Renal cortical epithelial cell (primary cell): Measurements from ENCODE around the gene LONRF2. TPM values are rescaled to one million over a fixed set of nuclear protein-coding genes. Genes with fewer than 3 reads are reported as not detected.
A peak's percentile ranks its signal among the peaks of the same experiment; 100 is the strongest.
"Not testable (repeated sequence)": the region's sequence is repeated elsewhere in the genome, so short reads cannot be mapped to it uniquely, and the experiment has no call there.

Source experiments
- DNase-seq: peaks from one replicate; pipeline ENCODE4 v3.0.0-alpha.2; 2011; ENCODE audit warnings: low read depth
- total RNA-seq: library from RNA; depleted of rRNA; stranded (reverse); fragments of >200 nt; gene quantifications from 2 replicates; pipeline ENCODE4 v1.2.3, GENCODE V29; 2014

Gene LONRF2
- total RNA-seq, result 0.17 and 0.35 TPM in 2 replicates

GRCh38 chr2:100321866-100322820 lies at the start of gene LONRF2:
TSS of gene LONRF2 (minus strand) at chr2:100322501. CDS start at chr2:100322093, 408 bp downstream.
- DNase-seq, result no peak

DNA sequence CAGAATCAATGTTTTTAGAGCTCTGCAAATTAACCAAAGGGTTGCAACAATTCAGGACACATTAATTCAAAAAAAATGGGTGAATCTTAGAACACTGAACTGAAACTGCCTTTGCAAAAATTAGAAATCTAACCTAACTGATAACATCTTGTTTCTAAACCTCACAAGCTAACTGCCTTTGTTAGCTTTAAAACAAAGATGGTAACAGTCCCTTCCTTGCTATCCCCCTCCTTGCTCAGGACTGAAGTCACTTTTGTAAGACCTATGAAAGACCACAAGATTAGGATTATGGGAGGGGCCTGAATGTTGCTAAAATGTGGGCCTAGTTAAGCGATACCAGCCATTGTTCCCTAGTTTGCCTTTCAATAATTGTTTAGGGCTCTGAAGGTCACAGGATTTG lies 44.9 kb upstream of the LONRF2 start:
- no peak for DNase-seq

DNA sequence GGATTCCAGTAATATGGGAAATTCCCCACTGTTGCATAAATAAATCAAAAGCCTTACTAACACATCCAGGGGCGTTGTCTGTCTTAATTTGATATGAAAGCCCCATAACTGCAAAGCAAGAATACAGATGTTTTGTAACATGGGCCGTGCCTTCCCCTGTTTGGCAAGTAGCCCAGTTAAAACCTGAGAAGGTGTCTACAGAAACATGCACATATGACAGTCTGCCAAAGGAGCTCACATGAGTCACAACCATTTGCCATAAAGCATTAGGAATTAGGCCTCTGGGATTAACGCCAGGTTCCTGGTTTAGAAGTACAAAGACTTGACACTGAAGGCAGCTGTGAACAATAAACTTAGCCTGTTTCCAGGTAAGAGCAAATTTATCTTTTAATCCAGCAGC lies 43.1 kb upstream of the LONRF2 start:
- peak; percentile 95 for DNase-seq

GRCh38 chr2:100362269-100362668 lies 40.0 kb upstream of the LONRF2 start:
- DNase-seq, result not testable (repeated sequence)

GRCh38 chr2:100359576-100359975 lies 37.3 kb upstream of the LONRF2 start:
- DNase-seq, result no peak

DNA sequence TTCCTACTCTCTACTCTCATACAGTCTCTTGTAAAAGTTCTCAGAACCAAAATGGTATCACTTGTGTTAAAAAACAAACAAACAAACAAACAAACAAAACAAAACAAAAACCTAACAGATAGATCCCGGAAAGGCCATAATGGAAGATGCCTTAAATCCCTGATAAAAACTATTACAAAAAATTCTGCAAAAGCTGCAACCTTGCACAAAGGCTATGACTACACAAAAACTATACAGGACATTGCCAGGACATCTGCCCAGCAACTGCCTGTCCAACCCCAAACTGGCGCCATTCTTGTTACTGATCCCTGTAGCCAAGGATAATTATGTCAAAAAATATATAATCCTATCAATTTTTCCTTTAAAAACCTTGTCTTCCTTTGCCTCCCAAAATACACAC lies 36.3 kb upstream of the LONRF2 start:
- no peak for DNase-seq

- DNase-seq, result peak; percentile 85
Observed at GRCh38 chr2:100352521-100352920, 30.2 kb upstream of the LONRF2 start.

DNA sequence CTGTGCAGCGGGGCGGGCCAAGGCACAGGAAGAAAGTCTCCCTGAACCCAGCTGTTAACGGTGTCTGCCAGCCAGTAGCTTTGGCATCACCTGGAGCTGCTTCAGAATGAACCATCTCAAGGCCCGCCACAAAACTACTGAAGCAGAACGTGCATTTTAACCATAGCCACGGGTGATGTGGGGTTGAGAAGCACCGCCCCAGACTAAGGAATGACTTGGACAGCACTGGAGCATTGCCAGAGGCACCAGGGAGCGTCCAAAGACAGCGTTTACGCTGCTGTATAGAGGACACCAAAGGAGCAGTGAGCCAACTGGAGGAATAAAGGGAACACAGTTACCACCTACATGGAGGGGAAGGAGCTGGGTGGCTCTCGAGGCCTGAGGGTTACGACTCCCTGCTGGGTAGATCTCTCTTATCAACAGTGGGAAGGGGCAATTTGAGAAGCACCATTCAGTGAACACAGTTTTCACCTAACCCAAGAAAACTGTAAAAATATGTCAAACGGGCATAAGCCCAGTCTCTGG lies 28.4 kb upstream of the LONRF2 start:
- DNase-seq, result peak; percentile 66

DNA sequence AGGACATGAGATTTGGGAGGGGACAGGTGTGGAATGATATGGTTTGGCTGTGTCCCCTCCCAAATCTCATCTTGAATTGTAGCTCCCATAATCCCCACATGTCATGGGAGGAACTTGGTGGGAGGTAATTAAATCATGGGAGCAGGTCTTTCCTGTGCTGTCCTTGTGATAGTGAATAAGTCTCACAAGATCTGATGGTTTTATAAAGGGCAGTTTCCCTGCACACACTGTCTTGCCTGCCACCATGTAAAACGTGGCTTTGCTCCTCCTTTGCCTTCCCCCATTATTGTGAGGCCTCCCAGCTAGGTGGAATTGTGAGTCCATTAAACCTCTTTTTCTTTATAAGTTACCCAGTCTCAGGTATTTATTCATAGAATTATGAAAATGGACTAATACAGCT lies 22.8 kb upstream of the LONRF2 start:
- not testable (repeated sequence) for DNase-seq

GRCh38 chr2:100344433-100344832 lies 22.1 kb upstream of the LONRF2 start:
- no peak for DNase-seq

GRCh38 chr2:100342466-100342865 lies 20.2 kb upstream of the LONRF2 start:
- DNase-seq, result not testable (repeated sequence)

GRCh38 chr2:100339823-100340222 lies 17.5 kb upstream of the LONRF2 start:
- no peak for DNase-seq

DNA sequence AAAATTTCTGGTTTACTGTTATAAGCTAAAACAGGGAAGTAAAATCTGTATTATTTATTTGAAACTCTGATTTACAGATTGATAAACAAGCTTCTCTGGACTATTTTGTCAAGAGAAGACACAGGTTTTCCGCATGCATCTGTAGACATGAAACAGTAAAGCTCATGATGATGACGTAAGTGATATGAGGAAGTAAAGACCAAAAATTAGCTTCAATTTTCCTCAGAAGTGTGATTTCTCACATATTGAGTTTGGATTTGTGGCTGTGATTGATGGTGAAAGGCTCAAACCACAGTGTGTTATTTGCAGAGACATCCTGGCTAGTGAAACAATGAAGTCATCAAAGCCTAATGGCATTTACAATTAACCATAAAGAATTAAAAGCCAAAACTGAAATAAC lies 12.6 kb upstream of the LONRF2 start:
- DNase-seq, result no peak

DNA sequence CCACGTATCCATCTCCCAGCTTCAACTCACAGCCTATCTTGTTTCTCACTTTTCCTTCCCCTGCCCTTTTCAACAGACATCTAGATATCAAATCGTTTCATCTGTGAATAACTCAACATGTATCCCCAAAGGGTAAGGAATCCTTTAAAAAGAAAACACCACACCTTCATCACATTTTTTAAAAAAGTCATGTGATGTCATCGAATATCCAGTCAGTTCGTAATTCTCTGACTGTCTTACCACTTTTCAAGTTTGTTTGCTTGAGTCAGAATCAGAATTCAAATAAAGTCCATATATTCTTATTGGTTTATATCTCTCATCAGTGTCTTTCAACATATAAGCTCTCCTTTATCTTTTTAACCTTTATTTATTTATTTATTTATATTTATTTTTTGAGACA lies 5.4 kb upstream of the LONRF2 start:
- no peak for DNase-seq

DNA sequence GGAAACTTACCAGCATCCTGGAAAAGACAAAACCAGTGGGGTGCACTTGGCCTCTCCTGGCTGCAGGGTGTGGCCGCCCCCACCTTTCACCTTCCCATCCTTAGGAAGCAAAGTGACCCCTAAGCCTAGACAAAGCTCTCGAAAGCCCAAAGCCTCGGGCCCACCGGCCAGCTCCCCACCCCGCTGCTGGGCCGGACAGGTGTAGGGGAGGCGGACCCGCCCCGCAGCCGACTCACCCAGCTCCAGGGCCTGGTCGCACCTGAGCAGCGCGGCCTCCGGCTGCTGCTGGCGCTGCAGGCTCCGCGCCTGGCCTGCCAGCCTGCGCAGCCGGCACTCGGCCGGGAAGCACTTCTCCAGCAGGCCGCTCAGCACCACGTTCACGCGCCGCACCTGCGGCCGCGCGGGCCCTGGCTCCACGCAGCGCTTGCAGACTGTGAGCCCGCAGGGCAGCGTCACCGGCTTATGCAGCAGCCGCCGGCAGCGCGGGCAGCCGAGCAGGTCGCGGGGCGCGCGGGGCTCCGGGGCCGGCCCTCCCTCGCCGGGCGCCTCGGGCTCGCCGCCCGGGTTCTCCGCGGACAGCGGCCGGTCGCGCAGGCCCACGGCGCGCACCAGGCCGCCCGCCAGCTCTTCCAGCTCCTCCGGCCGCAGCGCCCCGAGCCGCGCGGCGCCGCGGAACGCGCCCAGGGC lies 979 bp downstream of the LONRF2 start:
- peak; percentile 9 for DNase-seq

- DNase-seq, result no peak
Observed at GRCh38 chr2:100320547-100321178, 1.6 kb downstream of the LONRF2 start.

- DNase-seq, result peak; percentile 25
Observed at GRCh38 chr2:100317634-100318033, 4.7 kb downstream of the LONRF2 start.

DNA sequence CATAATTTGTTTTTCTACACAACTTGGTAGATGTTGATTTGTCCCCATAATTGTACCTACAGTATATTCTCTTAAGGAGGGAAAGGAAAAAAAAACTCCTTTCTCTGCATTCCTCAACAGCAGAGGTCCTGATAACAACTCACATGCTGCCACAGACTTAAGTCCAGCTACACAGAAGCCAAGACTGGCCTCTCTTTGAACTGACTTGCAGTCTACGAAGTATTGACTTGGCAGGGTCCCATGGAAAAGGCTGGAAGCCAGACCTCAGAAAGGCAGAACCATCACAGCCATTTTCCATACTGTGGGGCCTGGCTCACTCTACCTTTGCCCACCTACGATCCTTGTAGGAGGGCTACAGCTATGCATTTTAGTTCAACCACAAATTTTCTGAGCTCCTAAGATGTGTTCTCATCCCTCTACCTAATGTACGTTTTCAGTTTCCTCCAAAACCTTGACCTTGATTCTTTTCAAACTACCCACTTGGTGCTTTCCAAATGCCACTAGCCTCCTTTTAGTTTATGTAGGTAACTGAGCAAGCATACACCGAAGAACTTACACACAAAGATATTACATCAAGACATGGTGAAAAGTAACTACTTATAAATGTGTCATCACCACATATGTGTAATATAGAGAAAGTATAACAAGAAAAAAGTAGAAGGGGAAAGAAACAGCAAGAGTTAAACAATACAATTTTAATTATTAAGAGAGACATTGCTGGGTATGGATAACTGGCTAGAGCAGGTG lies 12.2 kb downstream of the LONRF2 start:
- DNase-seq, result no peak

- no peak for DNase-seq
Observed at GRCh38 chr2:100309311-100309710, 13.0 kb downstream of the LONRF2 start.

DNA sequence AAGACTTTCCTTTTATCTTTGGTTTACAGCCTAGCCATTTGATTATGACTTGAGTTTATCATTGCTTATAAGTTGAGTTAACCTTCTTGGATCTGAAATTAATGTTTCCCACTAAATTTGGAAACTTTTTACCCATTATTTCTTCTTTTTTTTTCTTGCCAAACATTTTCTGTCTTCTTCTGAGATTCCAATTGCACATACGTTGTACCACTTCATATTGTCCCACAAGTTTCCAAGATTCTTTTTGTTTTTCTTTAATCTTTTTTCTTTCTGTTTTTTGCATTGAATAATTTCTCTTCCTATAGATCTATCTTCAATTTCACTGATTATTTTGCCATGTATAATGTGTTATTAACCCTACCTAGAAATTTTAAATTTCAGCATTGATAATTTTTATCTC lies 18.6 kb downstream of the LONRF2 start:
- DNase-seq, result no peak

DNA sequence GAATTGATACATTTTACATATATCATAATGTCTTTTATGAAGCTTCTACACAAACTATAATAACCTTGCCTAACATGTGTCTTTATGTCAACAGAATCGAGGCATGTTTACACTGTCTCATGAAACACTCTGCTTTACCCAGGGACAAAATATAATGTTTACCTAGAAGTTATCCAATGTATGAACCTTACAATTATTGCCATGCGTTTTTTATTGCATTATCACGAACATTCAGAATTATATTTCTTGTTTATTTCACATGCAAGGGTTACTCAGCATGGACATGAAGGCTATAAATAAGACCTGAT lies 19.8 kb downstream of the LONRF2 start:
- DNase-seq, result no peak
